Melanocyte of skin (primary cell): ENCODE measurements around the gene PCDHA8. TPM values are rescaled to one million over a fixed set of nuclear protein-coding genes. Genes with fewer than 3 reads are reported as not detected.

Experiments
- total RNA-seq, 2 donors: library from RNA; depleted of rRNA; stranded (reverse); fragments of >200 nt; gene quantifications; 2 replicates each; pipeline ENCODE4 v1.2.3, GENCODE V29; 2012

PCDHA8 gene
- total RNA-seq, 2 donors, result not detected

DNA sequence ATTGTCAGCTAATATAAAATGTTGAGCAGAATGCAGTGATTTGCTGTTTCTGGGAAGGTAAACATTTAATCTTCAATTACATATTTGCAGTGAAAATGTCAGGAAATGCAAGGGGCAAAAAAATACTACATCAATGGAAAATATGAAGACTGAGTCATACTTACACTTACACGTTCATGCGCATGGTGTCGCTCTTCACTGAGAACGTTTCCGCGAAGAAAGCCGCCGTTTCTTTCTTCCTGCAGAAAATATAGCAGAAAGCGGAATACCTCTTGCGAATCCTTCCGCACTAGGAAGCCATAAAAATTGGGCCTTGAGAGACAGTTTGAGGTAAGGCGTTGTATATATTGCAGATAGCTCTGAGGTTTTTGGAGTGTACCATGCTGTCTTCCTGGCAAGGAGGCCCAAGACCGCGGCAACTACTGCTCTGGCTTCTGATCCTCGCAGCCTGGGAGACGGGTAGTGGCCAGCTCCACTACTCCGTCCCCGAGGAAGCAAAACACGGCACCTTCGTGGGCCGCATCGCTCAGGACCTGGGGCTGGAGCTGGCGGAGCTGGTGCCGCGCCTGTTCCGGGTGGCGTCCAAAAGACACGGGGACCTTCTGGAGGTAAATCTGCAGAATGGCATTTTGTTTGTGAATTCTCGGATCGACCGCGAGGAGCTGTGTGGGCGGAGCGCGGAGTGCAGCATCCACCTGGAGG, 41.1 kb downstream of the PCDHA8 start, which contains the start of gene PCDHA13:
Gene PCDHA13 (plus strand): TSS at position 236 of the 702 bp plus-strand sequence. CDS start 145 bp downstream, at position 381.

Other genes with a start within 250 kb of the PCDHA8 start
- gene CD14, start 208.0 kb upstream of the PCDHA8 start, total RNA-seq, result 1 to 10 TPM; 1.3 to 3.4 TPM
- gene TMCO6, start 201.7 kb upstream of the PCDHA8 start, total RNA-seq, result 10 to 100 TPM; 12.7 to 14.8 TPM
- 10 to 100 TPM; 41.6 to 48.0 TPM for gene NDUFA2, start 193.6 kb upstream of the PCDHA8 start, total RNA-seq
- gene IK, start 193.4 kb upstream of the PCDHA8 start, total RNA-seq, result 10 to 100 TPM; 84.3 to 95.2 TPM
- gene WDR55, start 176.3 kb upstream of the PCDHA8 start, total RNA-seq, result 10 to 100 TPM; 32.3 to 50.3 TPM
- gene DND1, start 167.6 kb upstream of the PCDHA8 start, total RNA-seq, result under 1 TPM; 0.34 to 1.00 TPM
- 10 to 100 TPM; 41.0 to 68.9 TPM for gene HARS1, start 149.8 kb upstream of the PCDHA8 start, total RNA-seq
- gene HARS2, start 149.7 kb upstream of the PCDHA8 start, total RNA-seq, result 10 to 100 TPM; 24.1 to 29.0 TPM
- gene ZMAT2, start 140.7 kb upstream of the PCDHA8 start, total RNA-seq, result 10 to 100 TPM; 23.4 to 37.0 TPM
- gene PCDHA1, start 55.0 kb upstream of the PCDHA8 start, total RNA-seq, result not detected
- gene PCDHA2, start 46.3 kb upstream of the PCDHA8 start, total RNA-seq, result not detected
- under 1 TPM in 1 of 2 donors, not detected in 1; under 0.01 TPM for gene PCDHA3, start 40.1 kb upstream of the PCDHA8 start, total RNA-seq
- gene PCDHA4, start 34.1 kb upstream of the PCDHA8 start, total RNA-seq, result under 1 TPM; under 0.01 TPM
- under 1 TPM; under 0.01 TPM for gene PCDHA5, start 19.6 kb upstream of the PCDHA8 start, total RNA-seq
- gene PCDHA6, start 13.2 kb upstream of the PCDHA8 start, total RNA-seq, result under 1 TPM in 1 of 2 donors, not detected in 1; 0.34 TPM
- gene PCDHA7, start 6.9 kb upstream of the PCDHA8 start, total RNA-seq, result not detected
- gene PCDHA9, start 7.2 kb downstream of the PCDHA8 start, total RNA-seq, result not detected
- gene PCDHA10, start 14.7 kb downstream of the PCDHA8 start, total RNA-seq, result under 1 TPM in 1 of 2 donors, not detected in 1; 0.69 TPM
- under 1 TPM in 1 of 2 donors, not detected in 1; under 0.01 TPM for gene PCDHA11, start 27.8 kb downstream of the PCDHA8 start, total RNA-seq
- not detected for gene PCDHA12, start 34.1 kb downstream of the PCDHA8 start, total RNA-seq
- gene PCDHA13, start 40.9 kb downstream of the PCDHA8 start, total RNA-seq, result under 1 TPM in 1 of 2 donors, not detected in 1; under 0.01 TPM
- under 1 TPM in 1 of 2 donors, not detected in 1; 0.34 TPM for gene PCDHAC1, start 85.1 kb downstream of the PCDHA8 start, total RNA-seq
- gene PCDHAC2, start 125.3 kb downstream of the PCDHA8 start, total RNA-seq, result under 1 TPM in 1 of 2 donors, not detected in 1; 0.69 TPM
- not detected for gene PCDHB1, start 210.2 kb downstream of the PCDHA8 start, total RNA-seq